HCT116 (cell line): ENCODE results near the gene RPTOR. TPM values are rescaled to one million over a fixed set of nuclear protein-coding genes. Genes with fewer than 3 reads are reported as not detected.

Experiments
- ATAC-seq: fragments of 200-7000 bp; cut with Tn5 transposase; 2 replicates; pipeline ENCODE4 v1.9.1; 2020; ENCODE audit warnings: mild to moderate bottlenecking, moderate library complexity
- BruUV-seq: library from RNA; stranded (reverse); fragments of 400-500 nt; replicated peaks from 2 replicates; lab custom pipeline; 2021; lab: Mats Ljungman, UMichigan
- CTCF ChIA-PET: fragments of 300-600 bp; sonication (Branson Sonifier 250); formaldehyde crosslinking; loops from one replicate; lab custom pipeline; 2021; ENCODE audit warnings: antibody characterized with exemption; lab: Charles Lee
- POLR2A ChIA-PET: fragments of 300-600, 350-600 bp; sonication (Branson Sonifier 250); formaldehyde crosslinking; loops from one replicate; lab custom pipeline; 2021; ENCODE audit warnings: antibody characterized with exemption; lab: Charles Lee
- RAD21 ChIA-PET, 2 experiments: fragments of 300-600 bp; sonication (Branson Sonifier 250); formaldehyde crosslinking; loops; one replicate each; lab custom pipeline; 2023; ENCODE audit warnings: low total read pairs in 2 of 2; ENCODE audit not compliant: uncharacterized antibody in 2 of 2, unreplicated experiment in 2 of 2, low non-redundant PET in 1 of 2; lab: Charles Lee
- DNase-seq: peaks from one replicate; pipeline ENCODE4 v3.0.0-alpha.2; 2010; ENCODE audit warnings: low read depth, low spot score
- H2AFZ ChIP-seq: fragments of 200-600 bp; shearing (Covaris generic), sonication (generic); 2 replicates; pipeline ENCODE4 v1.6.1; 2017; ENCODE audit warnings: low read depth, mixed run types, mixed read lengths, antibody characterized with exemption, low read length; ENCODE audit not compliant: poor library complexity, severe bottlenecking
- H3K27ac ChIP-seq: 2 replicates; pipeline ENCODE4 v1.5.1; 2012; ENCODE audit warnings: low read depth, low read length
- H3K27me3 ChIP-seq: fragments of 200-600 bp; sonication (generic); 2 replicates; pipeline ENCODE4 v1.6.1; 2016; ENCODE audit warnings: mixed run types, low read length, mixed read lengths; ENCODE audit not compliant: insufficient read depth
- H3K36me3 ChIP-seq, 2 experiments: fragments of 200-500 bp in 1 of 2; fragments of 200-600 bp in 1 of 2; sonication (Bioruptor generic) in 1 of 2; sonication (generic) in 1 of 2; 2 replicates each; pipeline versions ENCODE4 v1.5.1 to v1.6.1; 2014 to 2016; ENCODE audit warnings: low read length in 2 of 2, inconsistent platforms in 1 of 2, mixed read lengths in 1 of 2, mixed run types in 1 of 2; ENCODE audit not compliant: insufficient read depth in 2 of 2, control insufficient read depth in 1 of 2
- H3K4me1 ChIP-seq, 2 experiments: fragments of 200-600 bp in 1 of 2; sonication (generic) in 1 of 2; 2 replicates each; pipeline versions ENCODE4 v1.5.1 to v1.6.1; 2012 to 2017; ENCODE audit warnings: low read length in 2 of 2, inconsistent platforms in 1 of 2, mild to moderate bottlenecking in 1 of 2, mixed read lengths in 1 of 2, mixed run types in 1 of 2, moderate library complexity in 1 of 2; ENCODE audit not compliant: insufficient read depth in 2 of 2, control insufficient read depth in 1 of 2
- H3K4me2 ChIP-seq: fragments of 200-600 bp; sonication (generic); 2 replicates; pipeline ENCODE4 v1.6.1; 2017; ENCODE audit warnings: mixed run types, low read length, mixed read lengths
- H3K4me3 ChIP-seq, 2 experiments: fragments of 200-600 bp in 1 of 2; sonication (generic) in 1 of 2; replicated peaks in 1 of 2; 2 replicates each; pipeline ENCODE4 v1.5.1; 2011 to 2016; ENCODE audit warnings: low read length in 2 of 2, control low read depth in 1 of 2, low read depth in 1 of 2, mild to moderate bottlenecking in 1 of 2, mixed read lengths in 1 of 2, mixed run types in 1 of 2
- H3K79me2 ChIP-seq: fragments of 200-600 bp; sonication (generic); 2 replicates; pipeline ENCODE4 v1.6.1; 2017; ENCODE audit warnings: mild to moderate bottlenecking, mixed run types, low read length, moderate library complexity, mixed read lengths; ENCODE audit not compliant: insufficient read depth
- H3K9ac ChIP-seq: fragments of 200-600 bp; sonication (generic); 2 replicates; pipeline ENCODE4 v1.6.1; 2016; ENCODE audit warnings: low read length, mixed read lengths
- H3K9me2 ChIP-seq: fragments of 200-600 bp; sonication (generic), shearing (Covaris generic); 2 replicates; pipeline ENCODE4 v1.6.1; 2017; ENCODE audit warnings: mixed run types, mild to moderate bottlenecking, moderate library complexity; ENCODE audit not compliant: insufficient read depth
- H3K9me3 ChIP-seq, 2 experiments: fragments of 200-500 bp in 1 of 2; fragments of 200-600 bp in 1 of 2; sonication (Bioruptor generic) in 1 of 2; sonication (generic) in 1 of 2; 2 replicates each; pipeline ENCODE4 v1.6.1; 2014 to 2017; ENCODE audit warnings: low read length in 2 of 2, mixed read lengths in 2 of 2, inconsistent platforms in 1 of 2, low read depth in 1 of 2, mild to moderate bottlenecking in 1 of 2, mixed run types in 1 of 2, moderate library complexity in 1 of 2; ENCODE audit not compliant: control insufficient read depth in 1 of 2, insufficient read depth in 1 of 2
- H4K20me1 ChIP-seq: fragments of 200-600 bp; sonication (generic), shearing (Covaris generic); 2 replicates; pipeline ENCODE4 v1.6.1; 2017; ENCODE audit warnings: mixed run types, mild to moderate bottlenecking, moderate library complexity; ENCODE audit not compliant: insufficient read depth
- CBX3 ChIP-seq: IDR thresholded peaks from 2 replicates; pipeline ENCODE4 v1.6.1; 2012; ENCODE audit warnings: low read depth
- CEBPB ChIP-seq: IDR thresholded peaks from 2 replicates; pipeline ENCODE4 v1.6.1; 2012; ENCODE audit warnings: low read depth
- EZH2phosphoT487 ChIP-seq: fragments of 200-600 bp; IDR thresholded peaks from 2 replicates; pipeline ENCODE4 v1.6.1; 2018; ENCODE audit warnings: antibody characterized with exemption, borderline replicate concordance
- FOSL1 ChIP-seq: IDR thresholded peaks from 2 replicates; pipeline ENCODE4 v1.6.1; 2012; ENCODE audit warnings: low read depth
- JUND ChIP-seq: IDR thresholded peaks from 2 replicates; pipeline ENCODE4 v1.6.1; 2012
- POLR2A ChIP-seq: IDR thresholded peaks from 2 replicates; pipeline ENCODE4 v1.7.0; 2011; ENCODE audit warnings: borderline replicate concordance; ENCODE audit not compliant: insufficient read depth, insufficient read length; ENCODE audit errors: extremely low read depth
- POLR2AphosphoS5 ChIP-seq: IDR thresholded peaks from 2 replicates; pipeline ENCODE4 v1.6.1; 2011; ENCODE audit warnings: mild to moderate bottlenecking, low read depth, low read length, moderate library complexity
- SIN3A ChIP-seq: IDR thresholded peaks from 2 replicates; pipeline ENCODE4 v1.6.1; 2012; ENCODE audit warnings: low read depth
- YY1 ChIP-seq: IDR thresholded peaks from 2 replicates; pipeline ENCODE4 v1.6.1; 2011; ENCODE audit warnings: low read length, low read depth, moderate library complexity, mild to moderate bottlenecking; ENCODE audit not compliant: insufficient replicate concordance; ENCODE audit errors: extremely low read depth
- ZFX ChIP-seq: fragments of 450-650 bp; IDR thresholded peaks from 2 replicates; pipeline ENCODE4 v1.6.1; 2017
- ZNF274 ChIP-seq: fragments of 200-500 bp; sonication (Bioruptor generic); IDR thresholded peaks from 2 replicates; pipeline ENCODE4 v1.6.1; 2014; ENCODE audit warnings: mild to moderate bottlenecking, low read depth, low read length, inconsistent platforms
- intact Hi-C: fragments of 100-400 bp; cut with micrococcal nuclease; formaldehyde crosslinking; loops from 2 replicates; pipeline ENCODE4 v1.10.0; 2022
- total RNA-seq: library from RNA; stranded (reverse); gene quantifications from one replicate; pipeline ENCODE4 v1.2.1, GENCODE V29; 2021; ENCODE audit not compliant: unreplicated experiment
- TF ChIP-seq, protein P1 (sequence below): IDR thresholded peaks from 2 replicates; pipeline ENCODE4 v1.6.1; 2011; ENCODE audit warnings: mild to moderate bottlenecking, low read length, moderate library complexity; ENCODE audit not compliant: insufficient replicate concordance; ENCODE audit errors: extremely low read depth
- TF ChIP-seq, protein P2 (sequence below), 3 experiments: fragments of 200-600 bp in 1 of 3; sonication (generic) in 1 of 3; IDR thresholded peaks in 2 of 3; conservative IDR thresholded peaks in 1 of 3; 2 replicates each; pipeline ENCODE4 v1.5.1; 2012 to 2017; ENCODE audit warnings: low read depth in 2 of 3, low read length in 2 of 3, antibody characterized with exemption in 1 of 3, borderline replicate concordance in 1 of 3, control low read depth in 1 of 3, mild to moderate bottlenecking in 1 of 3, mixed read lengths in 1 of 3, mixed run types in 1 of 3, moderate library complexity in 1 of 3; ENCODE audit not compliant: insufficient read depth in 1 of 3
- TF ChIP-seq, protein P3 (sequence below): IDR thresholded peaks from 2 replicates; pipeline ENCODE4 v1.6.1; 2012

The RPTOR gene
- total RNA-seq, 1 experiment from 2014 or later, result 69.5 TPM

DNA sequence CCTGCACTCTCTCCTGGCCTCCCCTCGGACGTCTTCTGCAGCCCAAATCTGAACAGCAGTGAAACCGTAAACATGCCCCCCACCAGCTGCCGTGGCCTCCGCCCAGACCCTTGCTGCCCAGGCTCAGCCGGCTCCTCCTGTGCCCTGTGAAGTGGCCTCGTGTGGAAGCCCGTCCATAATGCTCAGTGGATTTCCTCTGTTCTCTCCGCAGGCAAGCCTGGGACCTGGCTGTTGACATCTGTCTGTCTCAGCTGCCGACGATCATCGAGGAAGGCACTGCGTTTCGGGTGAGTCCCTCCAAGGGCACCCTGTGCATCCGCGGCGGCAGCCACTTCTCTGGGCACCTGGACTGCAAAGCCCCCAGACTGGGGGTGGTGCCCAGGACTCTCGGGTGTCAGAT lies 293.1 kb downstream of the RPTOR start:
- no TSS peak for BruUV-seq
- peaks cover 6 to 14% of the 10 kb centered on the region in 2 experiments for H3K4me1 ChIP-seq
- TF ChIP-seq CBX3 (no peak), FOSL1 (no peak), ZNF274 (no peak), YY1 (no peak), EZH2phosphoT487 (no peak), SIN3A (no peak), POLR2AphosphoS5 (no peak), JUND (no peak), POLR2A (no peak), CEBPB (no peak), ZFX (no peak)
- TF ChIP-seq, protein P1, sequence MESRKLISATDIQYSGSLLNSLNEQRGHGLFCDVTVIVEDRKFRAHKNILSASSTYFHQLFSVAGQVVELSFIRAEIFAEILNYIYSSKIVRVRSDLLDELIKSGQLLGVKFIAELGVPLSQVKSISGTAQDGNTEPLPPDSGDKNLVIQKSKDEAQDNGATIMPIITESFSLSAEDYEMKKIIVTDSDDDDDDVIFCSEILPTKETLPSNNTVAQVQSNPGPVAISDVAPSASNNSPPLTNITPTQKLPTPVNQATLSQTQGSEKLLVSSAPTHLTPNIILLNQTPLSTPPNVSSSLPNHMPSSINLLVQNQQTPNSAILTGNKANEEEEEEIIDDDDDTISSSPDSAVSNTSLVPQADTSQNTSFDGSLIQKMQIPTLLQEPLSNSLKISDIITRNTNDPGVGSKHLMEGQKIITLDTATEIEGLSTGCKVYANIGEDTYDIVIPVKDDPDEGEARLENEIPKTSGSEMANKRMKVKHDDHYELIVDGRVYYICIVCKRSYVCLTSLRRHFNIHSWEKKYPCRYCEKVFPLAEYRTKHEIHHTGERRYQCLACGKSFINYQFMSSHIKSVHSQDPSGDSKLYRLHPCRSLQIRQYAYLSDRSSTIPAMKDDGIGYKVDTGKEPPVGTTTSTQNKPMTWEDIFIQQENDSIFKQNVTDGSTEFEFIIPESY, result no peak
- TF ChIP-seq, protein P2, sequence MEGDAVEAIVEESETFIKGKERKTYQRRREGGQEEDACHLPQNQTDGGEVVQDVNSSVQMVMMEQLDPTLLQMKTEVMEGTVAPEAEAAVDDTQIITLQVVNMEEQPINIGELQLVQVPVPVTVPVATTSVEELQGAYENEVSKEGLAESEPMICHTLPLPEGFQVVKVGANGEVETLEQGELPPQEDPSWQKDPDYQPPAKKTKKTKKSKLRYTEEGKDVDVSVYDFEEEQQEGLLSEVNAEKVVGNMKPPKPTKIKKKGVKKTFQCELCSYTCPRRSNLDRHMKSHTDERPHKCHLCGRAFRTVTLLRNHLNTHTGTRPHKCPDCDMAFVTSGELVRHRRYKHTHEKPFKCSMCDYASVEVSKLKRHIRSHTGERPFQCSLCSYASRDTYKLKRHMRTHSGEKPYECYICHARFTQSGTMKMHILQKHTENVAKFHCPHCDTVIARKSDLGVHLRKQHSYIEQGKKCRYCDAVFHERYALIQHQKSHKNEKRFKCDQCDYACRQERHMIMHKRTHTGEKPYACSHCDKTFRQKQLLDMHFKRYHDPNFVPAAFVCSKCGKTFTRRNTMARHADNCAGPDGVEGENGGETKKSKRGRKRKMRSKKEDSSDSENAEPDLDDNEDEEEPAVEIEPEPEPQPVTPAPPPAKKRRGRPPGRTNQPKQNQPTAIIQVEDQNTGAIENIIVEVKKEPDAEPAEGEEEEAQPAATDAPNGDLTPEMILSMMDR (IDR thresholded peaks at IDR 0.05 in 2 of 3, conservative IDR thresholded peaks at IDR 0.05 in 1 of 3; ENCODE audit: borderline replicate concordance in 1 of 3, insufficient read depth in 1 of 3, low read depth in 2 of 3, low read length in 2 of 3), result no peak
- TF ChIP-seq, protein P3, sequence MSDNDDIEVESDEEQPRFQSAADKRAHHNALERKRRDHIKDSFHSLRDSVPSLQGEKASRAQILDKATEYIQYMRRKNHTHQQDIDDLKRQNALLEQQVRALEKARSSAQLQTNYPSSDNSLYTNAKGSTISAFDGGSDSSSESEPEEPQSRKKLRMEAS, result no peak
- H3K9me2 ChIP-seq, result no peaks in the 10 kb centered on the region
- H3K4me3 ChIP-seq, result no peak overlapping the region
- H2AFZ ChIP-seq, result no peak overlapping the region
- ATAC-seq, result no peak
- no peaks in the 10 kb centered on the region for H3K36me3 ChIP-seq
- H3K9me3 ChIP-seq, result no peaks in the 10 kb centered on the region
- no peak overlapping the region for H3K4me2 ChIP-seq
- no peaks in the 10 kb centered on the region for H3K79me2 ChIP-seq
- no peaks in the 10 kb centered on the region for H4K20me1 ChIP-seq
- intact Hi-C loops, result no loop called here
- ChIA-PET RAD21 (no interaction called here), CTCF (no interaction called here), POLR2A (no interaction called here)
- no peaks in the 10 kb centered on the region for H3K27me3 ChIP-seq
- H3K27ac ChIP-seq, result no peak overlapping the region
- H3K9ac ChIP-seq, result no peak overlapping the region
- DNase-seq, result no peak
